Activated CD4-positive, alpha-beta T cell treated with anti-CD3 and anti-CD28 coated beads for 1 hour (primary cell): ENCODE measurements around the gene ODAM.
"Not testable (repeated sequence)": the region's sequence is repeated elsewhere in the genome, so short reads cannot be mapped to it uniquely, and the experiment has no call there.

ENCODE experiments used
- DNase-seq: peaks from one replicate; pipeline ENCODE4 v3.0.0-alpha.2; 2020

Gene ODAM

GRCh38 chr4:70195425-70195824 lies at the start of gene ODAM:
TSS of gene ODAM (plus strand) at chr4:70195725. CDS start at chr4:70196544, 819 bp downstream.
- no peak for DNase-seq

GRCh38 chr4:70151271-70151670 lies 44.3 kb upstream of the ODAM start:
- no peak for DNase-seq

GRCh38 chr4:70152088-70152487 lies 43.4 kb upstream of the ODAM start:
- no peak for DNase-seq

GRCh38 chr4:70153937-70154336 lies 41.6 kb upstream of the ODAM start, which contains the start of gene PRR27:
TSS of gene PRR27 (plus strand) at chr4:70154237. CDS start at chr4:70154376, 139 bp downstream.
- no peak for DNase-seq

GRCh38 chr4:70158576-70158975 lies 36.9 kb upstream of the ODAM start:
- no peak for DNase-seq

- DNase-seq: no peak
Observed at GRCh38 chr4:70177090-70177489, 18.4 kb upstream of the ODAM start.

GRCh38 chr4:70178075-70178660 lies 17.4 kb upstream of the ODAM start:
- no peak for DNase-seq

GRCh38 chr4:70179811-70180210 lies 15.7 kb upstream of the ODAM start:
- DNase-seq: no peak

GRCh38 chr4:70181864-70182263 lies 13.7 kb upstream of the ODAM start:
- DNase-seq: no peak

GRCh38 chr4:70182517-70183167 lies 12.9 kb upstream of the ODAM start:
- DNase-seq: no peak

GRCh38 chr4:70183168-70183939 lies 12.2 kb upstream of the ODAM start:
- no peak for DNase-seq

GRCh38 chr4:70183940-70184246 lies 11.6 kb upstream of the ODAM start:
- no peak for DNase-seq

- no peak for DNase-seq
Observed at GRCh38 chr4:70187216-70187615, 8.3 kb upstream of the ODAM start.

- DNase-seq: no peak
Observed at GRCh38 chr4:70190579-70190978, 4.9 kb upstream of the ODAM start.

- no peak for DNase-seq
Observed at GRCh38 chr4:70191647-70192046, 3.9 kb upstream of the ODAM start.

GRCh38 chr4:70192895-70193294 lies 2.6 kb upstream of the ODAM start:
- DNase-seq: no peak

GRCh38 chr4:70196857-70197256 lies 1.3 kb downstream of the ODAM start:
- no peak for DNase-seq

- DNase-seq: no peak
Observed at GRCh38 chr4:70197842-70198241, 2.3 kb downstream of the ODAM start.

GRCh38 chr4:70203601-70204000 lies 8.1 kb downstream of the ODAM start:
- no peak for DNase-seq

GRCh38 chr4:70212752-70213151 lies 17.2 kb downstream of the ODAM start:
- not testable (repeated sequence) for DNase-seq

- DNase-seq: not testable (repeated sequence)
Observed at GRCh38 chr4:70216109-70216508, 20.6 kb downstream of the ODAM start.

- DNase-seq: not testable (repeated sequence)
Observed at GRCh38 chr4:70216550-70216949, 21.0 kb downstream of the ODAM start.

- not testable (repeated sequence) for DNase-seq
Observed at GRCh38 chr4:70221389-70221788, 25.9 kb downstream of the ODAM start.

GRCh38 chr4:70221818-70222217 lies 26.3 kb downstream of the ODAM start:
- DNase-seq: not testable (repeated sequence)
